ENCODE data around the gene AGL. TPM values are rescaled to one million over a fixed set of nuclear protein-coding genes. Genes with fewer than 3 reads are reported as not detected.
"Not testable (repeated sequence)": the region's sequence is repeated elsewhere in the genome, so short reads cannot be mapped to it uniquely, and the experiment has no call there.

AGL gene
- total RNA-seq, 2 experiments from 2014 or later: 8.6 to 9.6 TPM

GRCh38 chr1:99957818-99958217 is 107.7 kb downstream of the AGL start:
- no peak for ATAC-seq (ENCODE audit: poor library complexity)
- no peaks in the 10 kb centered on the region for H3K36me3 Mint-ChIP-seq (ENCODE audit: low read depth)
- H3K4me1 ChIP-seq (ENCODE audit: insufficient read depth, low read length): no peaks in the 10 kb centered on the region
- no peak for DNase-seq
- TF ChIP-seq CTCF (IDR thresholded peaks at IDR 0.05): no peak
- H3K27me3 ChIP-seq (ENCODE audit: control insufficient read depth in 1 of 2, insufficient read depth in 2 of 2, low read length in 2 of 2): no peaks in the 10 kb centered on the region
- no peak overlapping the region for H3K27ac Mint-ChIP-seq
- H3K9me3 Mint-ChIP-seq: no peaks in the 10 kb centered on the region
- H3K36me3 ChIP-seq (ENCODE audit: insufficient read depth, low read length): no peaks in the 10 kb centered on the region
- intact Hi-C loops (cut with DNase I, micrococcal nuclease): no loop called here
- ChIA-PET POLR2A (no interaction called here), CTCF (no interaction called here)
- H3K4me3 Mint-ChIP-seq: no peak overlapping the region
- H3K27ac ChIP-seq (ENCODE audit: low read depth in 1 of 2, low read length in 2 of 2): no peak overlapping the region
- no peaks in the 10 kb centered on the region for H3K4me1 Mint-ChIP-seq (ENCODE audit: low read depth)
- no peaks in the 10 kb centered on the region for H3K9me3 ChIP-seq (ENCODE audit: control insufficient read depth in 1 of 2, insufficient read depth in 1 of 2, low read length in 2 of 2)
- H3K4me3 ChIP-seq (ENCODE audit: low read length): no peak overlapping the region
- no peaks in the 10 kb centered on the region for H3K27me3 Mint-ChIP-seq

GRCh38 chr1:99959189-99959705 is 109.1 kb downstream of the AGL start:
- DNase-seq; H3K27me3 ChIP-seq (ENCODE audit: control insufficient read depth in 1 of 2, insufficient read depth in 2 of 2, low read length in 2 of 2); H3K27ac Mint-ChIP-seq; ATAC-seq (ENCODE audit: poor library complexity); intact Hi-C loops (cut with DNase I, micrococcal nuclease); H3K9me3 Mint-ChIP-seq; H3K36me3 ChIP-seq (ENCODE audit: insufficient read depth, low read length); H3K36me3 Mint-ChIP-seq (ENCODE audit: low read depth); H3K4me3 ChIP-seq (ENCODE audit: low read length); H3K4me1 ChIP-seq (ENCODE audit: insufficient read depth, low read length); H3K27me3 Mint-ChIP-seq; H3K9me3 ChIP-seq (ENCODE audit: control insufficient read depth in 1 of 2, insufficient read depth in 1 of 2, low read length in 2 of 2); H3K4me3 Mint-ChIP-seq; H3K27ac ChIP-seq (ENCODE audit: low read depth in 1 of 2, low read length in 2 of 2); H3K4me1 Mint-ChIP-seq (ENCODE audit: low read depth): not testable (repeated sequence)
- CTCF ChIA-PET: interaction anchor here (0.7 kb wide), 1 partner anchor 1631 kb away, joined by 3 read pairs; no protein-coding TSS in a partner anchor
- POLR2A ChIA-PET: interaction anchor here (1.1 kb wide), 1 partner anchor 10 kb away, joined by 4 read pairs; the partner anchor contains the start of gene SLC35A3

GRCh38 chr1:99960260-99960659 is 110.1 kb downstream of the AGL start:
- DNase-seq; H3K27me3 ChIP-seq (ENCODE audit: control insufficient read depth in 1 of 2, insufficient read depth in 2 of 2, low read length in 2 of 2); CTCF ChIA-PET; H3K36me3 ChIP-seq (ENCODE audit: insufficient read depth, low read length); H3K9me3 Mint-ChIP-seq; H3K4me1 Mint-ChIP-seq (ENCODE audit: low read depth); H3K4me3 ChIP-seq (ENCODE audit: low read length); H3K4me3 Mint-ChIP-seq; H3K36me3 Mint-ChIP-seq (ENCODE audit: low read depth); ATAC-seq (ENCODE audit: poor library complexity); H3K4me1 ChIP-seq (ENCODE audit: insufficient read depth, low read length); H3K27me3 Mint-ChIP-seq; H3K27ac ChIP-seq (ENCODE audit: low read depth in 1 of 2, low read length in 2 of 2); H3K9me3 ChIP-seq (ENCODE audit: control insufficient read depth in 1 of 2, insufficient read depth in 1 of 2, low read length in 2 of 2); POLR2A ChIA-PET; intact Hi-C loops (cut with DNase I, micrococcal nuclease); H3K27ac Mint-ChIP-seq: not testable (repeated sequence)

GRCh38 chr1:99963041-99963795 is 113.1 kb downstream of the AGL start:
- TF ChIP-seq CTCF (IDR thresholded peaks at IDR 0.05): no peak
- POLR2A ChIA-PET: no interaction called here
- no peaks in the 10 kb centered on the region for H3K36me3 ChIP-seq (ENCODE audit: insufficient read depth, low read length)
- DNase-seq (no peak), ATAC-seq (ENCODE audit: poor library complexity) (no peak)
- peaks cover 3% of the 10 kb centered on the region for H3K4me1 Mint-ChIP-seq (ENCODE audit: low read depth)
- H3K9me3 Mint-ChIP-seq: no peaks in the 10 kb centered on the region
- H3K27me3 Mint-ChIP-seq: no peaks in the 10 kb centered on the region
- no peak overlapping the region for H3K27ac Mint-ChIP-seq
- CTCF ChIA-PET: no interaction called here
- intact Hi-C loops (cut with DNase I, micrococcal nuclease): no loop called here
- H3K9me3 ChIP-seq (ENCODE audit: control insufficient read depth in 1 of 2, insufficient read depth in 1 of 2, low read length in 2 of 2): no peaks in the 10 kb centered on the region
- H3K4me3 Mint-ChIP-seq: no peak overlapping the region
- no peaks in the 10 kb centered on the region for H3K4me1 ChIP-seq (ENCODE audit: insufficient read depth, low read length)
- no peak overlapping the region for H3K4me3 ChIP-seq (ENCODE audit: low read length)
- no peaks in the 10 kb centered on the region for H3K27me3 ChIP-seq (ENCODE audit: control insufficient read depth in 1 of 2, insufficient read depth in 2 of 2, low read length in 2 of 2)
- H3K36me3 Mint-ChIP-seq (ENCODE audit: low read depth): no peaks in the 10 kb centered on the region
- no peak overlapping the region for H3K27ac ChIP-seq (ENCODE audit: low read depth in 1 of 2, low read length in 2 of 2)
